CD4-positive, alpha-beta T cell (primary cell): ENCODE results near the gene CNOT10. TPM values are rescaled to one million over a fixed set of nuclear protein-coding genes. Genes with fewer than 3 reads are reported as not detected.

Experiments used
- ATAC-seq: fragments of 200-7000 bp; cut with Tn5 transposase; one replicate; pipeline ENCODE4 v1.10.0; 2022; ENCODE audit warnings: mild to moderate bottlenecking; ENCODE audit not compliant: poor library complexity
- CTCF ChIA-PET: fragments of 350-600 bp; sonication (Branson Sonifier 250); formaldehyde crosslinking; loops from one replicate; lab custom pipeline; 2021; ENCODE audit warnings: antibody characterized with exemption, inconsistent platforms; lab: Charles Lee
- POLR2A ChIA-PET: fragments of 350-600 bp; sonication (Branson Sonifier 250); formaldehyde crosslinking; loops from one replicate; lab custom pipeline; 2021; ENCODE audit warnings: antibody characterized with exemption, inconsistent platforms; lab: Charles Lee
- DNase-seq, 14 experiments: peaks; one replicate each; pipeline ENCODE4 v3.0.0-alpha.2; 2013 to 2020; ENCODE audit warnings: mixed read lengths in 2 of 14
- H3K27ac ChIP-seq, 2 donors: one replicate each; pipeline versions ENCODE4 v1.5.1 to v1.7.0; 2013; ENCODE audit warnings: low read length in 2 of 2, low read depth in 1 of 2, mild to moderate bottlenecking in 1 of 2
- H3K27me3 ChIP-seq, 2 experiments: 1 replicate in 1 of 2; 2 replicates in 1 of 2; pipeline versions ENCODE4 v1.6.1 to v1.7.0; 2013; ENCODE audit warnings: low read length in 2 of 2, control low read depth in 1 of 2, mild to moderate bottlenecking in 1 of 2, moderate library complexity in 1 of 2; ENCODE audit not compliant: insufficient read depth in 2 of 2, control insufficient read depth in 1 of 2
- H3K36me3 ChIP-seq: one replicate; pipeline ENCODE4 v1.6.1; 2013; ENCODE audit warnings: low read length, control low read depth; ENCODE audit not compliant: insufficient read depth
- H3K4me1 ChIP-seq: one replicate; pipeline ENCODE4 v1.6.1; 2013; ENCODE audit warnings: low read length, control low read depth; ENCODE audit not compliant: insufficient read depth
- H3K4me3 ChIP-seq: one replicate; pipeline ENCODE4 v1.5.1; 2013; ENCODE audit warnings: mild to moderate bottlenecking, low read length, moderate library complexity
- H3K9me3 ChIP-seq, 2 experiments: 1 replicate in 1 of 2; 2 replicates in 1 of 2; pipeline versions ENCODE4 v1.6.1 to v1.7.0; 2013; ENCODE audit warnings: low read length in 2 of 2, mild to moderate bottlenecking in 2 of 2, control low read depth in 1 of 2, moderate library complexity in 1 of 2; ENCODE audit not compliant: control insufficient read depth in 1 of 2, insufficient read depth in 1 of 2
- H3K27ac Mint-ChIP-seq: one replicate; pipeline ENCODE4 v1.8.0; 2020; ENCODE audit warnings: mixed read lengths
- H3K27me3 Mint-ChIP-seq: one replicate; pipeline ENCODE4 v1.8.0; 2021; ENCODE audit warnings: mixed read lengths
- H3K36me3 Mint-ChIP-seq: one replicate; pipeline ENCODE4 v1.8.0; 2021; ENCODE audit warnings: low read depth, mixed read lengths
- H3K4me1 Mint-ChIP-seq: one replicate; pipeline ENCODE4 v1.8.0; 2021; ENCODE audit warnings: low read depth, mixed read lengths
- H3K4me3 Mint-ChIP-seq: one replicate; pipeline ENCODE4 v1.8.0; 2020; ENCODE audit warnings: mild to moderate bottlenecking, mixed read lengths
- H3K9me3 Mint-ChIP-seq: one replicate; pipeline ENCODE4 v1.8.0; 2020; ENCODE audit warnings: mixed read lengths
- CTCF ChIP-seq: fragments of 200-600 bp; IDR thresholded peaks from one replicate; pipeline ENCODE4 v1.8.0; 2022; ENCODE audit warnings: antibody characterized with exemption, mild to moderate bottlenecking
- intact Hi-C, 2 experiments: fragments of 100-400 bp; cut with DNase I in 1 of 2; cut with micrococcal nuclease in 1 of 2; formaldehyde crosslinking; loops; one replicate each; pipeline versions ENCODE4 v1.15.1 to v1.9.0; 2023 to 2025; cut with DNase I, micrococcal nuclease
- total RNA-seq, 174 experiments: library from RNA in 2 of 174; stranded (reverse) in 2 of 174; gene quantifications; one replicate each; pipeline ENCODE4 v1.2.3 and lab custom pipeline; 2021 to 2026

The CNOT10 gene
- total RNA-seq, 2 experiments from 2014 or later: 31.3 to 42.0 TPM

GRCh38 chr3:32815841-32816438 is 131.0 kb downstream of the CNOT10 start:
- H3K27ac Mint-ChIP-seq: no peak overlapping the region
- H3K27me3 ChIP-seq: peaks cover 21 to 39% of the 10 kb centered on the region in 2 experiments
- peaks cover 7% of the 10 kb centered on the region for H3K4me1 ChIP-seq
- DNase-seq (no peak), ATAC-seq (no peak)
- no peak for TF ChIP-seq CTCF
- no peak overlapping the region for H3K4me3 ChIP-seq
- intact Hi-C loops: no loop called here
- no peaks in the 10 kb centered on the region for H3K36me3 Mint-ChIP-seq
- ChIA-PET CTCF (no interaction called here), POLR2A (no interaction called here)
- H3K4me3 Mint-ChIP-seq: peak overlapping the region; percentile 74
- H3K9me3 Mint-ChIP-seq: no peaks in the 10 kb centered on the region
- no peaks in the 10 kb centered on the region for H3K36me3 ChIP-seq
- peaks cover 0 to 5% of the 10 kb centered on the region in 2 experiments for H3K9me3 ChIP-seq
- peaks cover 8% of the 10 kb centered on the region for H3K4me1 Mint-ChIP-seq
- H3K27me3 Mint-ChIP-seq: peaks cover 39% of the 10 kb centered on the region
- no peak overlapping the region for H3K27ac ChIP-seq

GRCh38 chr3:32816439-32817256 is 131.7 kb downstream of the CNOT10 start:
- H3K36me3 ChIP-seq: no peaks in the 10 kb centered on the region
- POLR2A ChIA-PET: no interaction called here
- peaks cover 42% of the 10 kb centered on the region for H3K27me3 Mint-ChIP-seq

GRCh38 chr3:32817257-32817557 is 132.2 kb downstream of the CNOT10 start:
- Mint-ChIP-seq H3K27ac (no peak overlapping the region), H3K4me3 (no peak overlapping the region), H3K9me3 (no peaks in the 10 kb centered on the region), H3K4me1 (peaks cover 8% of the 10 kb centered on the region), H3K36me3 (no peaks in the 10 kb centered on the region), H3K27me3 (peaks cover 47% of the 10 kb centered on the region)
- CTCF ChIA-PET: no interaction called here
- POLR2A ChIA-PET: no interaction called here
- peaks cover 0 to 5% of the 10 kb centered on the region in 2 experiments for H3K9me3 ChIP-seq
- intact Hi-C loops: no loop called here
- ATAC-seq (no peak), DNase-seq (no peak)
- TF ChIP-seq CTCF: no peak
- no peak overlapping the region for H3K4me3 ChIP-seq
- H3K36me3 ChIP-seq: no peaks in the 10 kb centered on the region
- peaks cover 24 to 43% of the 10 kb centered on the region in 2 experiments for H3K27me3 ChIP-seq
- H3K27ac ChIP-seq: no peak overlapping the region
- peaks cover 7% of the 10 kb centered on the region for H3K4me1 ChIP-seq

More at GRCh38 chr3:32816439-32817256, 131.7 kb downstream of the CNOT10 start:
- Mint-ChIP-seq H3K4me1 (peaks cover 8% of the 10 kb centered on the region), H3K36me3 (no peaks in the 10 kb centered on the region), H3K27ac (no peak overlapping the region), H3K4me3 (peak overlapping the region; percentile 48), H3K9me3 (no peaks in the 10 kb centered on the region)
- Histone ChIP-seq H3K27me3 (peaks cover 21 to 43% of the 10 kb centered on the region in 2 experiments), H3K4me3 (peak overlapping the region; percentile 30), H3K27ac (no peak overlapping the region), H3K9me3 (peaks cover 0 to 5% of the 10 kb centered on the region in 2 experiments), H3K4me1 (peaks cover 7% of the 10 kb centered on the region)
- no peak for TF ChIP-seq CTCF
- intact Hi-C loops: no loop called here
- DNase-seq (peak in 2 of 14 experiments; percentile 22 to 34), ATAC-seq (no peak)
- CTCF ChIA-PET: no interaction called here
